Measurements from ENCODE around the gene MAB21L4. TPM values are rescaled to one million over a fixed set of nuclear protein-coding genes. Genes with fewer than 3 reads are reported as not detected.

The MAB21L4 gene
- total and polyA plus RNA-seq, 2 of the 8 experiments (the other 6 are each of a cell fraction or from before 2014, with no cell fraction given) = 0.11 TPM; not detected in 1

DNA sequence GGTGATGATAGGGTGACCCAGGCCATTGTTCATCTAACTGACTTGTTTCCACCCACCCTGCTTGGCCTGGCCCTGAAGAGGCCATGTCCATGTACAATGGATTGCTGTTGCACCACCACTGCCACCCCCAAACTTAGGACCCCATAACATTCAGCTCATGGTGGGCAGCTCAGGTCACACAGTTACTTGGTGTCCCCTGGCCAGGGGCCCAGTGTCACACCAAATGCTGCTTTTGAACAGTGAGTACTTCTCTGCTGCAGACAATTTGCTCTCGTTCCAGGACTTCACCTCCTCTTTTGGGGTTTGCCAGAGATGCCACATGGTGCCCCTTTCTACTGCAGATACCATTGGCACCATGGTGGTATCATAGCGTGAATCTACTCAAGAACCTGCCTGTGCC, 11.7 kb downstream of the MAB21L4 start:
- DNase-seq (ENCODE audit: low read depth in 1 of 2, low spot score in 2 of 2) = no peak
- H3K4me3 ChIP-seq (ENCODE audit: extremely low read depth in 1 of 4, insufficient read depth in 2 of 4, low read depth in 3 of 4, low read length in 4 of 4) = no peak overlapping the region
- no peak overlapping the region for H3K27ac ChIP-seq (ENCODE audit: low read depth, low read length)
- H3K36me3 ChIP-seq (ENCODE audit: control insufficient read depth in 2 of 4, insufficient read depth in 4 of 4, low read length in 3 of 4) = no peaks in the 10 kb centered on the region
- no peaks in the 10 kb centered on the region for H3K79me1 ChIP-seq (ENCODE audit: low read depth, low read length)
- 90% methylated on average over 2 of the region's 2 CpGs; no CpG with 5 or more reads in 1 of the 2 experiments for WGBS, 2 experiments (ENCODE audit: extremely low coverage in 1 of 2, insufficient coverage in 1 of 2, insufficient read length in 1 of 2, insufficient replicate concordance in 2 of 2, low coverage in 1 of 2, low lambda C conversion rate in 2 of 2, missing lambda C conversion rate in 1 of 2)
- H3K4me2 ChIP-seq (ENCODE audit: insufficient read depth in 1 of 2, low read depth in 2 of 2, low read length in 2 of 2) = no peak overlapping the region
- H2AK5ac ChIP-seq (ENCODE audit: low read depth, low read length) = no peak overlapping the region
- no peak overlapping the region for H3K18ac ChIP-seq (ENCODE audit: extremely low read depth, low read length)
- H2BK120ac ChIP-seq (replicated peaks; ENCODE audit: low read depth, low read length) = no peak overlapping the region
- no peak overlapping the region for H2BK20ac ChIP-seq (ENCODE audit: low read length)
- H4K91ac ChIP-seq (replicated peaks; ENCODE audit: insufficient read length, low read length) = no peak overlapping the region
- H4K20me1 ChIP-seq (replicated peaks in 1 of 2; ENCODE audit: control insufficient read depth in 1 of 2, insufficient read depth in 2 of 2, low read length in 2 of 2) = no peaks in the 10 kb centered on the region
- no peak overlapping the region for H2AFZ ChIP-seq (ENCODE audit: low read length)
- no peaks in the 10 kb centered on the region for H3K9me3 ChIP-seq (ENCODE audit: insufficient read depth in 2 of 2, low read depth in 1 of 2, low read length in 1 of 2)
- no peak for FAIRE-seq
- H2BK12ac ChIP-seq (ENCODE audit: low read depth, low read length) = no peak overlapping the region
- no peak overlapping the region for H2BK5ac ChIP-seq (ENCODE audit: low read depth, low read length)
- H3K9ac ChIP-seq (replicated peaks in 1 of 4; ENCODE audit: extremely low read depth in 1 of 4, low read depth in 3 of 4, low read length in 3 of 4) = no peak overlapping the region
- no peaks in the 10 kb centered on the region for H3K23me2 ChIP-seq (ENCODE audit: low read depth, low read length)
- H4K5ac ChIP-seq (ENCODE audit: insufficient read length, low read depth, low read length) = no peak overlapping the region
- H3K23ac ChIP-seq (ENCODE audit: insufficient read length) = no peak overlapping the region
- H3K4ac ChIP-seq (replicated peaks; ENCODE audit: insufficient read length, low read depth, low read length) = no peak overlapping the region
- H3K27me3 ChIP-seq (replicated peaks in 1 of 4; ENCODE audit: control insufficient read depth in 3 of 4, extremely low read depth in 1 of 4, insufficient read depth in 3 of 4, low read length in 3 of 4) = no peaks in the 10 kb centered on the region
- ChIA-PET CTCF (ENCODE audit: partially characterized antibody) (no interaction called here), POLR2A (ENCODE audit: partially characterized antibody) (no interaction called here)
- H3K4me1 ChIP-seq (replicated peaks in 1 of 4; ENCODE audit: control insufficient read depth in 3 of 4, insufficient read depth in 4 of 4, low read length in 3 of 4) = no peaks in the 10 kb centered on the region; a peak in 2 of 7 replicates
- no peak overlapping the region for H2BK15ac ChIP-seq (ENCODE audit: low read length)
- H3K14ac ChIP-seq (ENCODE audit: insufficient read length) = no peak overlapping the region
- H3K56ac ChIP-seq (replicated peaks; ENCODE audit: insufficient read length, low read depth, low read length) = no peak overlapping the region
- H4K8ac ChIP-seq (ENCODE audit: extremely low read depth, insufficient read depth, low read length) = no peak overlapping the region
- no peaks in the 10 kb centered on the region for H3K79me2 ChIP-seq (ENCODE audit: control insufficient read depth in 1 of 2, insufficient read depth in 2 of 2, low read length in 2 of 2)
- TF ChIP-seq, protein P1, sequence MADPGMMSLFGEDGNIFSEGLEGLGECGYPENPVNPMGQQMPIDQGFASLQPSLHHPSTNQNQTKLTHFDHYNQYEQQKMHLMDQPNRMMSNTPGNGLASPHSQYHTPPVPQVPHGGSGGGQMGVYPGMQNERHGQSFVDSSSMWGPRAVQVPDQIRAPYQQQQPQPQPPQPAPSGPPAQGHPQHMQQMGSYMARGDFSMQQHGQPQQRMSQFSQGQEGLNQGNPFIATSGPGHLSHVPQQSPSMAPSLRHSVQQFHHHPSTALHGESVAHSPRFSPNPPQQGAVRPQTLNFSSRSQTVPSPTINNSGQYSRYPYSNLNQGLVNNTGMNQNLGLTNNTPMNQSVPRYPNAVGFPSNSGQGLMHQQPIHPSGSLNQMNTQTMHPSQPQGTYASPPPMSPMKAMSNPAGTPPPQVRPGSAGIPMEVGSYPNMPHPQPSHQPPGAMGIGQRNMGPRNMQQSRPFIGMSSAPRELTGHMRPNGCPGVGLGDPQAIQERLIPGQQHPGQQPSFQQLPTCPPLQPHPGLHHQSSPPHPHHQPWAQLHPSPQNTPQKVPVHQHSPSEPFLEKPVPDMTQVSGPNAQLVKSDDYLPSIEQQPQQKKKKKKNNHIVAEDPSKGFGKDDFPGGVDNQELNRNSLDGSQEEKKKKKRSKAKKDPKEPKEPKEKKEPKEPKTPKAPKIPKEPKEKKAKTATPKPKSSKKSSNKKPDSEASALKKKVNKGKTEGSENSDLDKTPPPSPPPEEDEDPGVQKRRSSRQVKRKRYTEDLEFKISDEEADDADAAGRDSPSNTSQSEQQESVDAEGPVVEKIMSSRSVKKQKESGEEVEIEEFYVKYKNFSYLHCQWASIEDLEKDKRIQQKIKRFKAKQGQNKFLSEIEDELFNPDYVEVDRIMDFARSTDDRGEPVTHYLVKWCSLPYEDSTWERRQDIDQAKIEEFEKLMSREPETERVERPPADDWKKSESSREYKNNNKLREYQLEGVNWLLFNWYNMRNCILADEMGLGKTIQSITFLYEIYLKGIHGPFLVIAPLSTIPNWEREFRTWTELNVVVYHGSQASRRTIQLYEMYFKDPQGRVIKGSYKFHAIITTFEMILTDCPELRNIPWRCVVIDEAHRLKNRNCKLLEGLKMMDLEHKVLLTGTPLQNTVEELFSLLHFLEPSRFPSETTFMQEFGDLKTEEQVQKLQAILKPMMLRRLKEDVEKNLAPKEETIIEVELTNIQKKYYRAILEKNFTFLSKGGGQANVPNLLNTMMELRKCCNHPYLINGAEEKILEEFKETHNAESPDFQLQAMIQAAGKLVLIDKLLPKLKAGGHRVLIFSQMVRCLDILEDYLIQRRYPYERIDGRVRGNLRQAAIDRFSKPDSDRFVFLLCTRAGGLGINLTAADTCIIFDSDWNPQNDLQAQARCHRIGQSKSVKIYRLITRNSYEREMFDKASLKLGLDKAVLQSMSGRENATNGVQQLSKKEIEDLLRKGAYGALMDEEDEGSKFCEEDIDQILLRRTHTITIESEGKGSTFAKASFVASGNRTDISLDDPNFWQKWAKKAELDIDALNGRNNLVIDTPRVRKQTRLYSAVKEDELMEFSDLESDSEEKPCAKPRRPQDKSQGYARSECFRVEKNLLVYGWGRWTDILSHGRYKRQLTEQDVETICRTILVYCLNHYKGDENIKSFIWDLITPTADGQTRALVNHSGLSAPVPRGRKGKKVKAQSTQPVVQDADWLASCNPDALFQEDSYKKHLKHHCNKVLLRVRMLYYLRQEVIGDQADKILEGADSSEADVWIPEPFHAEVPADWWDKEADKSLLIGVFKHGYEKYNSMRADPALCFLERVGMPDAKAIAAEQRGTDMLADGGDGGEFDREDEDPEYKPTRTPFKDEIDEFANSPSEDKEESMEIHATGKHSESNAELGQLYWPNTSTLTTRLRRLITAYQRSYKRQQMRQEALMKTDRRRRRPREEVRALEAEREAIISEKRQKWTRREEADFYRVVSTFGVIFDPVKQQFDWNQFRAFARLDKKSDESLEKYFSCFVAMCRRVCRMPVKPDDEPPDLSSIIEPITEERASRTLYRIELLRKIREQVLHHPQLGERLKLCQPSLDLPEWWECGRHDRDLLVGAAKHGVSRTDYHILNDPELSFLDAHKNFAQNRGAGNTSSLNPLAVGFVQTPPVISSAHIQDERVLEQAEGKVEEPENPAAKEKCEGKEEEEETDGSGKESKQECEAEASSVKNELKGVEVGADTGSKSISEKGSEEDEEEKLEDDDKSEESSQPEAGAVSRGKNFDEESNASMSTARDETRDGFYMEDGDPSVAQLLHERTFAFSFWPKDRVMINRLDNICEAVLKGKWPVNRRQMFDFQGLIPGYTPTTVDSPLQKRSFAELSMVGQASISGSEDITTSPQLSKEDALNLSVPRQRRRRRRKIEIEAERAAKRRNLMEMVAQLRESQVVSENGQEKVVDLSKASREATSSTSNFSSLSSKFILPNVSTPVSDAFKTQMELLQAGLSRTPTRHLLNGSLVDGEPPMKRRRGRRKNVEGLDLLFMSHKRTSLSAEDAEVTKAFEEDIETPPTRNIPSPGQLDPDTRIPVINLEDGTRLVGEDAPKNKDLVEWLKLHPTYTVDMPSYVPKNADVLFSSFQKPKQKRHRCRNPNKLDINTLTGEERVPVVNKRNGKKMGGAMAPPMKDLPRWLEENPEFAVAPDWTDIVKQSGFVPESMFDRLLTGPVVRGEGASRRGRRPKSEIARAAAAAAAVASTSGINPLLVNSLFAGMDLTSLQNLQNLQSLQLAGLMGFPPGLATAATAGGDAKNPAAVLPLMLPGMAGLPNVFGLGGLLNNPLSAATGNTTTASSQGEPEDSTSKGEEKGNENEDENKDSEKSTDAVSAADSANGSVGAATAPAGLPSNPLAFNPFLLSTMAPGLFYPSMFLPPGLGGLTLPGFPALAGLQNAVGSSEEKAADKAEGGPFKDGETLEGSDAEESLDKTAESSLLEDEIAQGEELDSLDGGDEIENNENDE (IDR thresholded peaks at IDR 0.05; ENCODE audit: insufficient replicate concordance, low read length) = no peak

Measured in H1 (cell line).